GM12892 (cell line): ENCODE results near the gene PRUNE2.
"Not testable (repeated sequence)": the region's sequence is repeated elsewhere in the genome, so short reads cannot be mapped to it uniquely, and the experiment has no call there.

Source experiments
- DNase-seq: peaks from one replicate; pipeline ENCODE4 v3.0.0; 2011; ENCODE audit not compliant: insufficient read length
- FAIRE-seq: peaks from 2 replicates; lab custom pipeline; 2011; peaks lifted over from hg19 to GRCh38; lab: Jason Lieb, UNC
- POLR2A ChIP-seq: IDR thresholded peaks from 2 replicates; pipeline ENCODE4 v1.6.1; 2011; ENCODE audit warnings: low read depth, low read length, control low read depth
- POLR2AphosphoS5 ChIP-seq: IDR thresholded peaks from 2 replicates; pipeline ENCODE4 v1.6.1; 2011; ENCODE audit warnings: low read depth, low read length, control low read depth
- TAF1 ChIP-seq: IDR thresholded peaks from 2 replicates; pipeline ENCODE4 v1.6.1; 2011; ENCODE audit warnings: low read depth, mild to moderate bottlenecking, control low read depth, low read length, borderline replicate concordance

Gene PRUNE2

DNA sequence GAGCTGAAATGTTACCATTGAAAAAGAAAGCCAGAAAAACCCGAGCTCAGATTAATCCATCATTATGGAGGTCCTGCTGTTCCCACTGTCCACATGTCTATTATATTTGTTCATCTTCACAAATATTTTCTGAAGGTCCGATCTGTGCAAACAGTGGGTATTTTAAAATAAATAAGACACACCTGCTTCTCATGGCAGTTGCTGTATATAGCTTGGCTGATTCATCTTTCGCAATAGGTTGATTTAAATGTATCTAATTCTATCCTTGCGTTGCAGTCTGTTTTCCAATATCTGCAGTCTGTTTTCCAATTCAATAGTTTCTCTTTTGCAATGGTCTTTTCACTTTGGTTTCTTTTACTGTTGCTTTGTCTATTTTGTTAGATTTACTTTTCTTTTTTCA, 229.1 kb downstream of the PRUNE2 start:
- no peak for FAIRE-seq

GRCh38 chr9:76667521-76667957, 238.4 kb downstream of the PRUNE2 start:
- no peak for FAIRE-seq
- no peak for TF ChIP-seq POLR2AphosphoS5
- no peak for DNase-seq

More for the DNA sequence above, 229.1 kb downstream of the PRUNE2 start:
- no peak for DNase-seq
- TF ChIP-seq POLR2A (no peak), TAF1 (no peak), POLR2AphosphoS5 (no peak)

DNA sequence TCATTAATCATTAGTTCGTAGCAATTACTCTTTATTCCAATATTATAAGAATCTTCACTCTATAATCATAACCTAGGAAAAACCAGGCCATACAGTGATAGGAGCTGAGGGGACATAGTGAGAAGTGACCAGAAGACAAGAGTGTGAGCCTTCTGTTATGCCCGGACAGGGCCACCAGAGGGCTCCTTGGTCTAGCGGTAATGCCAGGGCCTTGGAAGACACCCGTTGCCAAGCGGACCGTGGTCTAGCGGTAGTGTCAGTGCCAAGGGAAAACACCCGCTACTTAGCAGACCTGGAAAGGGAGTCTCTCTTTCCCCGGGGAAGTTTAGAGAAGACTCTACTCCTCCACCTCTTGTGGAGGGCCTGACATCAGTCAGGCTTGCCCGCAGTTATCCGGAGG, 239.9 kb downstream of the PRUNE2 start:
- not testable (repeated sequence) for FAIRE-seq, DNase-seq

GRCh38 chr9:76665458-76665857, 240.5 kb downstream of the PRUNE2 start:
- no peak for DNase-seq
- no peak for FAIRE-seq
- TF ChIP-seq POLR2AphosphoS5, result no peak
- TF ChIP-seq TAF1, result no peak
- no peak for TF ChIP-seq POLR2A

DNA sequence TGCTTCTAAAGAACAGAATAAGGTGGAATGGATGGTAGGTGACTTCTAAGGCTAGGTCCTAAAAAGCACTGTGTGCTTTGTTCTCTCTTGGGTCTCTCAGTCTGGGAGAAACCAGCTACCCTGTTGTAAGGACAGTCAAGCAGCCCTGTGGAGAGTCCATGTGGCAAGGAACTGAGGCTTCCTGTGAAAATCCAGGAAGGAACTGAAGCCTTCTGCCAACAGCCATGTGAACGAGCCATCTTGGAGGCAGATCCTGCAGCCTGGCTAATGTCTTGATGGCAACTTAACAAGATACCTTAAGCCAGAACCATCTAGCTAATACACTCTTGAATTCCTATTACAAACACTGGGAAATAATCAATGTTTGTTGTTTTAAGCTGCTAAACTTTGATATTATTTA, 241.8 kb downstream of the PRUNE2 start:
- no peak for DNase-seq
- FAIRE-seq, result no peak
- TF ChIP-seq TAF1 (no peak), POLR2A (no peak), POLR2AphosphoS5 (no peak)

- DNase-seq, result no peak
- no peak for TF ChIP-seq POLR2AphosphoS5
- no peak for TF ChIP-seq TAF1
- FAIRE-seq, result no peak
Observed at GRCh38 chr9:76662476-76663281, 243.2 kb downstream of the PRUNE2 start.

DNA sequence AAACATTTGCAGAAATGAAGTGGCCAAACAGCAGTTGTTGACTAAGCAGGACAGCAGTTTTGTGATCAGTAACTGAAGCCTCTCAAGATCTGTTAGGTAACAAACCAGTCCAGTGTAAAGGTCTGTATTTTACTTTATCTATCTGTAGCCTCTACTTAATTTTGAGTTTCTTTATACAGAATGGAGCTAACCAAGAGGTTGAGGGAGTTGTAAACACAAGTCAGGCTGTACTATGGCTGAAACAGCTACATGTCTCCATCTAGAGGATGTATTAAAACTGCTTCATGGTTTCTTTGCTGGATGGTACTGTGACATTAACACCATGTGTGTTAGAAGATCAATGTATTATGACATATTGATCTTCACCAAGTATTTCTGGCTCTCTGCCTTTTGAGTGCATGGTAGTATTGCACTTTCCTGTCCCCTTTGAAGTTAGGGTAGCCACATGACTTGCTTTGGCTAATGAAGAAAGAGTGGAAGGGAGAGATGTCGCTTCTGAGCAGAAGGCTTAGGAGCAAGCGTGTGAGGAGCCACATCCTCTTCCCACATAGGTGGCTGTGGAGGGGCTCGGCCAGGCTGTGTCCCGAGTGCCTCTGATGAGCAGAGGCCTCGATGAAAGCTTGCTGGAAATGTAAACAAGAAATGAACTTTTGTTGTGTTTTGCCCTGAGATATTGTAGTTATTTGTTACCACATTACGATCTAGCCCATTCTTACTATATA, 247.2 kb downstream of the PRUNE2 start:
- FAIRE-seq (peak; percentile 88), DNase-seq (no peak)
- TF ChIP-seq POLR2AphosphoS5 (no peak), TAF1 (no peak), POLR2A (no peak)

- no peak for DNase-seq
- no peak for FAIRE-seq
- TF ChIP-seq TAF1 (no peak), POLR2AphosphoS5 (no peak), POLR2A (no peak)
Observed at GRCh38 chr9:76657265-76657664, 248.6 kb downstream of the PRUNE2 start.

DNA sequence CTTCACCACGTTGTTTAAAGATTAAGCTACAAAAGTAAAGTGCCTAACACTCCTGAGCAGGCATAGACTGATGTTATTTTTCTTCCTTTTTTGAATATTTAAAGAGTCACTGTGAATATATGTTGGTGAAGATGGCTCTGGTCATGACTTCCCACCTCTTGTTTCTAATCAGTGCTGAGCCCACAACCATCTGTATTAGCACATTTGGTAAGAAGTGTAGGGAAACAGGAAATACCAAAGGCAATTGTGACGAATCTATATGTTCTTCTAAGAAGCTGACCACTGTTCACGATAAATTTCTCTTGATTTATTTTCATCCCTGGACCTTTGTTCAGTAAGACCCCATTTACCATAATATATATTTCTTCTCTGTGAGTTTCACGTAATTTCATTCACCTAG, 249.9 kb downstream of the PRUNE2 start:
- DNase-seq (no peak), FAIRE-seq (no peak)
- TF ChIP-seq TAF1 (no peak), POLR2A (no peak), POLR2AphosphoS5 (no peak)

- FAIRE-seq (no peak), DNase-seq (no peak)
- no peak for TF ChIP-seq POLR2AphosphoS5
- no peak for TF ChIP-seq POLR2A
- no peak for TF ChIP-seq TAF1
Observed at GRCh38 chr9:76655121-76655541, 250.8 kb downstream of the PRUNE2 start.

DNA sequence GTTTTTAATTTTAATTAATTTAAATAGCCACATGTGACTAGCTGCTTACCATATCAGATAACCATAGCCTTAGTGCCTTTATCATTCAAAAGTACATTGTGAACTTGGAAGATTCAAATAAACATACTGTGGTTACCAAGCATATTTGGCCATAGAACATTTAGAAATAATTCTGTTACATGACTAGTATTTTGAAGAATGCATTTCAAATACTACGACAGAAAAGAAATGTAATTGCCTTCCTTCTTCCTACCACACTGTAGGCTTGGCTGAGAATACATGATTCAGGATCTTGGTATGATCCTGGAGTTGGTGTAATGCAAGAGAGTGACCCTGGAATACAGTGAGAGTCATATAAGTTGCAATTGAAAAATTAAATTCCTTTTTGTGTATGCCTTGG, 251.3 kb downstream of the PRUNE2 start:
- DNase-seq (no peak), FAIRE-seq (no peak)
- TF ChIP-seq POLR2AphosphoS5, result no peak
- no peak for TF ChIP-seq POLR2A
- no peak for TF ChIP-seq TAF1

DNA sequence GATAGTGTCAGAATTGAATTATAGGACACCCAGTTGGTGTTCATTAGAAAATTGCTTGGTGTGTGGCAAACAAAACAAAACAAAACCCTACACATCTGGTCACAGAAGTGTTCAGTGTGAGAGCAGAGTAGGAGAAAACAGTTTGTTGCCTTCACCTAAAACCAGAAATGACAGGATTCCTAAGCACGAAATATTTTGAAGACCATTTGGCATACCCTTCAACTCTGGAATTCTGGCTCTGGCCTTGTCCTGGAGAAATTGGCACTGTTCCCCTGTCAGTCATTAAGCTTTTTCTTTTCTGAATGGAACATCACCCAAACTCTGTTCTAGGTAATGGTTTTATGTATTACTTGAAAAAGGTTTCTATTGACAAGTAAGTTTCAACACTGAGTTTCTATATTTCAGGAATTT, 251.9 kb downstream of the PRUNE2 start:
- no peak for TF ChIP-seq TAF1
- TF ChIP-seq POLR2AphosphoS5, result no peak
- TF ChIP-seq POLR2A, result no peak
- no peak for DNase-seq
- no peak for FAIRE-seq
